K562 (cell line): ENCODE results near the gene CS. TPM values are rescaled to one million over a fixed set of nuclear protein-coding genes. Genes with fewer than 3 reads are reported as not detected.

Source experiments
- ARID2 ChIP-seq: fragments of 450-650 bp; IDR thresholded peaks from 2 replicates; pipeline ENCODE4 v1.6.1; 2017; ENCODE audit warnings: antibody characterized with exemption, mild to moderate bottlenecking
- FOXP1 ChIP-seq: sonication (generic); formaldehyde crosslinking; IDR thresholded peaks from 2 replicates; pipeline ENCODE4 v1.8.0; 2022; ENCODE audit warnings: mild to moderate bottlenecking, missing genetic modification reagents
- KDM5B ChIP-seq: fragments of 200-600 bp; sonication (generic); IDR thresholded peaks from 2 replicates; pipeline ENCODE4 v1.6.1; 2012; ENCODE audit warnings: low read depth, mild to moderate bottlenecking, moderate library complexity, low read length, control low read depth, inconsistent platforms; ENCODE audit not compliant: insufficient replicate concordance
- MEF2A ChIP-seq: IDR thresholded peaks from 2 replicates; pipeline ENCODE4 v1.6.1; 2011; ENCODE audit warnings: low read depth, mild to moderate bottlenecking, low read length, moderate library complexity; ENCODE audit not compliant: control insufficient read depth
- SNIP1 ChIP-seq: fragments of 450-650 bp; IDR thresholded peaks from 2 replicates; pipeline ENCODE4 v1.7.1; 2017; ENCODE audit warnings: low read depth, mild to moderate bottlenecking
- SRSF1 ChIP-seq: fragments of 200-400 bp; formaldehyde crosslinking; IDR thresholded peaks from 2 replicates; pipeline ENCODE4 v1.6.1; 2017; ENCODE audit warnings: mild to moderate bottlenecking, low read depth, low read length, moderate library complexity
- ZC3H4 ChIP-seq: sonication (generic); formaldehyde crosslinking; IDR thresholded peaks from 2 replicates; pipeline ENCODE4 v1.9.0; 2021; ENCODE audit warnings: missing genetic modification reagents, borderline replicate concordance
- ZNF12 ChIP-seq: sonication (generic); formaldehyde crosslinking; IDR thresholded peaks from 2 replicates; pipeline ENCODE4 v1.4.0; 2020; ENCODE audit warnings: mild to moderate bottlenecking, missing genetic modification reagents
- ZNF232 ChIP-seq: sonication (generic); formaldehyde crosslinking; IDR thresholded peaks from 2 replicates; pipeline ENCODE4 v1.8.0; 2022; ENCODE audit warnings: mild to moderate bottlenecking, missing genetic modification reagents
- polyA plus RNA-seq, 8 experiments: library from polyadenylated mRNA; depleted of rRNA in 4 of 8; stranded (reverse) in 5 of 8; unstranded in 3 of 8; fragments of >200 nt; fragmentation: Nextera tagmentation in 2 of 8; fragmentation: Illumina TruSeq in 1 of 8; extraction: Ambion mirVana in 2 of 8; extraction: Trizol in 1 of 8; gene quantifications; 2 replicates each; pipeline versions ENCODE4 v1.2.1 to v1.2.3, GENCODE V29; 2011 to 2014; ENCODE audit warnings: inconsistent platforms in 1 of 8, missing spikeins in 1 of 8
- total RNA-seq, 7 experiments: library from RNA; depleted of rRNA in 6 of 7; stranded (reverse); fragments of >200 nt in 6 of 7; fragmentation: Illumina TruSeq in 2 of 7; extraction: Trizol in 2 of 7; gene quantifications; 2 replicates each; pipeline versions ENCODE4 v1.2.1 to v1.2.3, GENCODE V29; 2011 to 2021; ENCODE audit warnings: low replicate concordance in 1 of 7
- TF ChIP-seq, protein P1 (sequence below), 2 experiments: fragments of 450-650 bp; IDR thresholded peaks; 2 replicates each; pipeline ENCODE4 v1.6.1; 2018; ENCODE audit warnings: mild to moderate bottlenecking in 2 of 2, low read depth in 1 of 2; ENCODE audit not compliant: partially characterized antibody in 2 of 2
- TF ChIP-seq, protein P2 (sequence below): sonication (generic); formaldehyde crosslinking; IDR thresholded peaks from 2 replicates; pipeline ENCODE4 v1.8.1; 2022; ENCODE audit warnings: missing genetic modification reagents
- TF ChIP-seq, protein P3 (sequence below): fragments of 150-350 bp; conservative IDR thresholded peaks from 2 replicates; pipeline ENCODE4 v1.6.1; 2014; ENCODE audit warnings: low read length

Gene CS
- total and polyA plus RNA-seq, 9 of the 15 experiments (the other 6 are each of a cell fraction or from before 2014, with no cell fraction given) = 99.9 to 390 (median 149) TPM

DNA sequence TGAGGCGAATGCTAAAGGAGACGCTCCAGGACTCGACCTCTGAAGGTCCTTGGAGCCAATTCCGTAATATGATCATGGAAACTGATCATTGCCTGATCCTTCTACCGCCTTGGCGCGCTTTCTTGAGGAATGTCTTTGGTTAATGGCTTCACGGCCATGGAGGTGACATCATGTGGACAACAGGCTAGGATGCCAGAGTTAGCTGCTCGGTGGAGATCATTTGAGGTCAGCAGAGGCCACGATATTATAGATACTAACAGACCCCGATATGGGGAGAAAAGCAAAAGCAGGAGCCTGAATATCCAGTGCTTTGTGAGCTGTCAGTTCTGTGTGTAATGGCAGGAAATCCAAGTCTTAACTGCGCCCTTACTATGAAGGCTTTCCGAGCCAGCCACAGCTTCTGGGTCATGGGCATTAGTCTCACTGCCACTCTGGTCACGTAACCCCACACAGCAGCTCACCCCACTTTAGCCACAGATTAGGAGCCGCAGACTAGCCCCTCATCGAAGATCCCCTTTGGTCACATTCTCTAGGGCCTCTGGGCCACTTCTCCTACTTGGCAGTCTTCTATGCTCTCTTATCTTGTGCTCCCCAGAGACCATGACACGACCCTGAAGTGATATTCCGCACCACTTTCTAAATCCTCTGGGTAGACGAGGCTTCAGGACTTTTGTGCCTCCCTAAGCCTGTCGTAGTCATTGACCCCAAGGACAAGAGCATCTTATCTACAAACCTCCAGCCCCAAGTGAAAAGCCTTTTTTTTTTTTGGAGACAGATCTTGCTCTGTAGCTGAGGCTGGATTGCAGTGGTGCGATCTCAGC, 724 bp upstream of the CS start (continued):
- TF ChIP-seq ZNF232 (CRISPR knock-in tag) (no peak), MEF2A (no peak; the same call in 1 of the 2 replicates), SNIP1 (no peak), ZC3H4 (CRISPR knock-in tag) (no peak), ZNF12 (CRISPR knock-in tag) (no peak), SRSF1 (no peak), KDM5B (no peak), FOXP1 (CRISPR knock-in tag) (no peak), ARID2 (no peak; the same call in 1 of the 2 replicates)
- TF ChIP-seq, protein P1, sequence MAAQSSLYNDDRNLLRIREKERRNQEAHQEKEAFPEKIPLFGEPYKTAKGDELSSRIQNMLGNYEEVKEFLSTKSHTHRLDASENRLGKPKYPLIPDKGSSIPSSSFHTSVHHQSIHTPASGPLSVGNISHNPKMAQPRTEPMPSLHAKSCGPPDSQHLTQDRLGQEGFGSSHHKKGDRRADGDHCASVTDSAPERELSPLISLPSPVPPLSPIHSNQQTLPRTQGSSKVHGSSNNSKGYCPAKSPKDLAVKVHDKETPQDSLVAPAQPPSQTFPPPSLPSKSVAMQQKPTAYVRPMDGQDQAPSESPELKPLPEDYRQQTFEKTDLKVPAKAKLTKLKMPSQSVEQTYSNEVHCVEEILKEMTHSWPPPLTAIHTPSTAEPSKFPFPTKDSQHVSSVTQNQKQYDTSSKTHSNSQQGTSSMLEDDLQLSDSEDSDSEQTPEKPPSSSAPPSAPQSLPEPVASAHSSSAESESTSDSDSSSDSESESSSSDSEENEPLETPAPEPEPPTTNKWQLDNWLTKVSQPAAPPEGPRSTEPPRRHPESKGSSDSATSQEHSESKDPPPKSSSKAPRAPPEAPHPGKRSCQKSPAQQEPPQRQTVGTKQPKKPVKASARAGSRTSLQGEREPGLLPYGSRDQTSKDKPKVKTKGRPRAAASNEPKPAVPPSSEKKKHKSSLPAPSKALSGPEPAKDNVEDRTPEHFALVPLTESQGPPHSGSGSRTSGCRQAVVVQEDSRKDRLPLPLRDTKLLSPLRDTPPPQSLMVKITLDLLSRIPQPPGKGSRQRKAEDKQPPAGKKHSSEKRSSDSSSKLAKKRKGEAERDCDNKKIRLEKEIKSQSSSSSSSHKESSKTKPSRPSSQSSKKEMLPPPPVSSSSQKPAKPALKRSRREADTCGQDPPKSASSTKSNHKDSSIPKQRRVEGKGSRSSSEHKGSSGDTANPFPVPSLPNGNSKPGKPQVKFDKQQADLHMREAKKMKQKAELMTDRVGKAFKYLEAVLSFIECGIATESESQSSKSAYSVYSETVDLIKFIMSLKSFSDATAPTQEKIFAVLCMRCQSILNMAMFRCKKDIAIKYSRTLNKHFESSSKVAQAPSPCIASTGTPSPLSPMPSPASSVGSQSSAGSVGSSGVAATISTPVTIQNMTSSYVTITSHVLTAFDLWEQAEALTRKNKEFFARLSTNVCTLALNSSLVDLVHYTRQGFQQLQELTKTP (IDR thresholded peaks at IDR 0.05; ENCODE audit: low read depth in 1 of 2, partially characterized antibody in 2 of 2) = peak in 1 of 2 experiments; percentile 57
- TF ChIP-seq, protein P2, sequence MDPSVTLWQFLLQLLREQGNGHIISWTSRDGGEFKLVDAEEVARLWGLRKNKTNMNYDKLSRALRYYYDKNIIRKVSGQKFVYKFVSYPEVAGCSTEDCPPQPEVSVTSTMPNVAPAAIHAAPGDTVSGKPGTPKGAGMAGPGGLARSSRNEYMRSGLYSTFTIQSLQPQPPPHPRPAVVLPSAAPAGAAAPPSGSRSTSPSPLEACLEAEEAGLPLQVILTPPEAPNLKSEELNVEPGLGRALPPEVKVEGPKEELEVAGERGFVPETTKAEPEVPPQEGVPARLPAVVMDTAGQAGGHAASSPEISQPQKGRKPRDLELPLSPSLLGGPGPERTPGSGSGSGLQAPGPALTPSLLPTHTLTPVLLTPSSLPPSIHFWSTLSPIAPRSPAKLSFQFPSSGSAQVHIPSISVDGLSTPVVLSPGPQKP (CRISPR knock-in tag) = no peak
- TF ChIP-seq, protein P3, sequence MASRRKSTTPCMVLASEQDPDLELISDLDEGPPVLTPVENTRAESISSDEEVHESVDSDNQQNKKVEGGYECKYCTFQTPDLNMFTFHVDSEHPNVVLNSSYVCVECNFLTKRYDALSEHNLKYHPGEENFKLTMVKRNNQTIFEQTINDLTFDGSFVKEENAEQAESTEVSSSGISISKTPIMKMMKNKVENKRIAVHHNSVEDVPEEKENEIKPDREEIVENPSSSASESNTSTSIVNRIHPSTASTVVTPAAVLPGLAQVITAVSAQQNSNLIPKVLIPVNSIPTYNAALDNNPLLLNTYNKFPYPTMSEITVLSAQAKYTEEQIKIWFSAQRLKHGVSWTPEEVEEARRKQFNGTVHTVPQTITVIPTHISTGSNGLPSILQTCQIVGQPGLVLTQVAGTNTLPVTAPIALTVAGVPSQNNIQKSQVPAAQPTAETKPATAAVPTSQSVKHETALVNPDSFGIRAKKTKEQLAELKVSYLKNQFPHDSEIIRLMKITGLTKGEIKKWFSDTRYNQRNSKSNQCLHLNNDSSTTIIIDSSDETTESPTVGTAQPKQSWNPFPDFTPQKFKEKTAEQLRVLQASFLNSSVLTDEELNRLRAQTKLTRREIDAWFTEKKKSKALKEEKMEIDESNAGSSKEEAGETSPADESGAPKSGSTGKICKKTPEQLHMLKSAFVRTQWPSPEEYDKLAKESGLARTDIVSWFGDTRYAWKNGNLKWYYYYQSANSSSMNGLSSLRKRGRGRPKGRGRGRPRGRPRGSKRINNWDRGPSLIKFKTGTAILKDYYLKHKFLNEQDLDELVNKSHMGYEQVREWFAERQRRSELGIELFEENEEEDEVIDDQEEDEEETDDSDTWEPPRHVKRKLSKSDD = peak; percentile 36; the same call in 1 of the 2 replicates
